ENCODE results near the gene GPR132. TPM values are rescaled to one million over a fixed set of nuclear protein-coding genes. Genes with fewer than 3 reads are reported as not detected.

Gene GPR132
- total and polyA plus RNA-seq, 2 donors (not counting 1 experiment from before 2014, with no cell fraction given): 38.6 to 54.5 TPM

DNA sequence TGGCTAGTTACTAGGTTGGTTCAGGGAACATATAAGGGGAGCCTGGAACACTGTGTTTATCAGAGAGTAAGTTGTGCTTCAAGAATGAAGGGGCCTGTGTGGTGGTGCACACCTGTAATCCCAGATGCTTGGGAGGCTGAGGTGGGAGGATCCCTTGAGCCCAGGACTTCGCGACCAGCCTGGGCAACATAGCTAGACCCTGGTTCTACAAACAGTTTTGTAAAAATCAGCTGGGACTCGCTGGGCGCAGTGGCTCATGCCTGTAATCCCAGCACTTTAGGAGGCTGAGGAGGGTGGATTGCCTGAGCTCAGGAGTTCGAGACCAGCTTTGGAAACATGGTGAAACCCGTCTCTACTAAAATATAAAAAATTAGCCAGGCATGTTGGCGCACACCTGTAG lies 42.1 kb upstream of the GPR132 start:
- Histone ChIP-seq H3K9ac (ENCODE audit: low read length) (no peak overlapping the region), H2AFZ (ENCODE audit: insufficient read depth, low read depth, low read length, poor library complexity, severe bottlenecking) (no peak overlapping the region), H3K79me2 (ENCODE audit: control insufficient read depth, insufficient read depth, low read length) (no peaks in the 10 kb centered on the region), H3K9me3 (ENCODE audit: control extremely low read depth in 1 of 3, control insufficient read depth in 2 of 3, insufficient read depth in 1 of 3, low read length in 2 of 3) (no peaks in the 10 kb centered on the region), H3K27me3 (replicated peaks in 1 of 4; ENCODE audit: control extremely low read depth in 1 of 4, control insufficient read depth in 3 of 4, insufficient read depth in 4 of 4, low read length in 3 of 4) (peaks cover 0 to 10% (median 7%) of the 10 kb centered on the region in 4 experiments), H3K4me2 (replicated peaks; ENCODE audit: low read depth, low read length, poor library complexity, severe bottlenecking) (no peak overlapping the region), H3K4me3 (ENCODE audit: control extremely low read depth in 1 of 5, extremely low read depth in 1 of 5, insufficient read depth in 1 of 5, low read depth in 2 of 5, low read length in 4 of 5) (no peak overlapping the region), H3K4me1 (ENCODE audit: control insufficient read depth in 2 of 2, insufficient read depth in 2 of 2, low read length in 2 of 2) (no peaks in the 10 kb centered on the region), H3K36me3 (replicated peaks in 1 of 2; ENCODE audit: control extremely low read depth in 1 of 2, control insufficient read depth in 1 of 2, extremely low read depth in 1 of 2, insufficient read depth in 2 of 2, low read length in 1 of 2) (no peaks in the 10 kb centered on the region), H4K20me1 (ENCODE audit: control insufficient read depth, insufficient read depth, low read length, poor library complexity, severe bottlenecking) (no peaks in the 10 kb centered on the region), H3K27ac (ENCODE audit: low read length in 2 of 2) (no peak overlapping the region)
- DNase-seq (no peak), ATAC-seq (ENCODE audit: low read depth) (no peak)
- peaks cover 44% of the 10 kb centered on the region for H3K27me3 Mint-ChIP-seq
- H3K4me3 Mint-ChIP-seq: no peak overlapping the region
- H3K9me3 Mint-ChIP-seq (ENCODE audit: insufficient read depth): no peaks in the 10 kb centered on the region
- POLR2A ChIA-PET: interaction anchor here (0.7 kb wide), 1 partner anchor 390 kb away, joined by 4 read pairs; no protein-coding TSS in a partner anchor
- WGBS (ENCODE audit: insufficient coverage): 98% methylated on average over 4 of the region's 7 CpGs
- intact Hi-C loops (cut with micrococcal nuclease): no loop called here
- H3K4me1 Mint-ChIP-seq: peaks cover 2% of the 10 kb centered on the region
- TF ChIP-seq EZH2 (IDR thresholded peaks at IDR 0.05; ENCODE audit: borderline replicate concordance, insufficient read depth, low read depth, low read length, poor library complexity, severe bottlenecking): no peak
- TF ChIP-seq, protein P1, sequence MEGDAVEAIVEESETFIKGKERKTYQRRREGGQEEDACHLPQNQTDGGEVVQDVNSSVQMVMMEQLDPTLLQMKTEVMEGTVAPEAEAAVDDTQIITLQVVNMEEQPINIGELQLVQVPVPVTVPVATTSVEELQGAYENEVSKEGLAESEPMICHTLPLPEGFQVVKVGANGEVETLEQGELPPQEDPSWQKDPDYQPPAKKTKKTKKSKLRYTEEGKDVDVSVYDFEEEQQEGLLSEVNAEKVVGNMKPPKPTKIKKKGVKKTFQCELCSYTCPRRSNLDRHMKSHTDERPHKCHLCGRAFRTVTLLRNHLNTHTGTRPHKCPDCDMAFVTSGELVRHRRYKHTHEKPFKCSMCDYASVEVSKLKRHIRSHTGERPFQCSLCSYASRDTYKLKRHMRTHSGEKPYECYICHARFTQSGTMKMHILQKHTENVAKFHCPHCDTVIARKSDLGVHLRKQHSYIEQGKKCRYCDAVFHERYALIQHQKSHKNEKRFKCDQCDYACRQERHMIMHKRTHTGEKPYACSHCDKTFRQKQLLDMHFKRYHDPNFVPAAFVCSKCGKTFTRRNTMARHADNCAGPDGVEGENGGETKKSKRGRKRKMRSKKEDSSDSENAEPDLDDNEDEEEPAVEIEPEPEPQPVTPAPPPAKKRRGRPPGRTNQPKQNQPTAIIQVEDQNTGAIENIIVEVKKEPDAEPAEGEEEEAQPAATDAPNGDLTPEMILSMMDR (IDR thresholded peaks at IDR 0.05): no peak
- CTCF ChIA-PET: interaction anchor here (0.7 kb wide), 1 partner anchor 16 kb away, joined by 5 read pairs; no protein-coding TSS in a partner anchor
- H3K27ac Mint-ChIP-seq: no peak overlapping the region

DNA sequence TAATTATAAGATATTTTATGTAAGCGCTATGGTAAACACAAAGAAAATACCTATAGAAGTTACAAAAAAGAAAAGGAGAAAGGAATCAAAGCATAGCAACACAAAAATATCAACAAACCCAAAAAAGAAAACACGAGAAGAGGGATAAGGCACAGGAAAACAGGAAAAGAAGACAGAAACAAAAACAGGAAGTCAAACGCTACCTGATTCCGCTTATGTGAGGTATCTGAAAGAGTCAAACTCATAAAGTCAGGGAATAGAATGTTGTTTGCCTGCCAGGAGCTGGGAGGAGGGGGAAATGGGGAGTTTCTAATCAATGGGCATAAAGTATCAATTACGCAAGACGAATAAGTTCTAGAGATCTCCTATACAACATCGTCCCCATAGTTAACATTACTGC lies 39.9 kb upstream of the GPR132 start:
- Histone ChIP-seq H3K4me2 (replicated peaks; ENCODE audit: low read depth, low read length, poor library complexity, severe bottlenecking) (no peak overlapping the region), H3K27ac (ENCODE audit: low read length in 2 of 2) (no peak overlapping the region), H3K9ac (ENCODE audit: low read length) (no peak overlapping the region), H3K4me1 (ENCODE audit: control insufficient read depth in 2 of 2, insufficient read depth in 2 of 2, low read length in 2 of 2) (no peaks in the 10 kb centered on the region), H3K9me3 (ENCODE audit: control extremely low read depth in 1 of 3, control insufficient read depth in 2 of 3, insufficient read depth in 1 of 3, low read length in 2 of 3) (peaks cover 0 to 4% (median 0%) of the 10 kb centered on the region in 3 donors), H3K79me2 (ENCODE audit: control insufficient read depth, insufficient read depth, low read length) (no peaks in the 10 kb centered on the region), H2AFZ (ENCODE audit: insufficient read depth, low read depth, low read length, poor library complexity, severe bottlenecking) (no peak overlapping the region), H3K36me3 (replicated peaks in 1 of 2; ENCODE audit: control extremely low read depth in 1 of 2, control insufficient read depth in 1 of 2, extremely low read depth in 1 of 2, insufficient read depth in 2 of 2, low read length in 1 of 2) (no peaks in the 10 kb centered on the region), H3K27me3 (replicated peaks in 1 of 4; ENCODE audit: control extremely low read depth in 1 of 4, control insufficient read depth in 3 of 4, insufficient read depth in 4 of 4, low read length in 3 of 4) (peaks cover 0 to 16% (median 8%) of the 10 kb centered on the region in 4 experiments), H4K20me1 (ENCODE audit: control insufficient read depth, insufficient read depth, low read length, poor library complexity, severe bottlenecking) (no peaks in the 10 kb centered on the region), H3K4me3 (ENCODE audit: control extremely low read depth in 1 of 5, extremely low read depth in 1 of 5, insufficient read depth in 1 of 5, low read depth in 2 of 5, low read length in 4 of 5) (no peak overlapping the region)
- POLR2A ChIA-PET: no interaction called here
- WGBS (ENCODE audit: insufficient coverage): 30% methylated on average over 2 of the region's 7 CpGs
- no peaks in the 10 kb centered on the region for H3K9me3 Mint-ChIP-seq (ENCODE audit: insufficient read depth)
- ATAC-seq (ENCODE audit: low read depth): no peak
- intact Hi-C loops (cut with micrococcal nuclease): no loop called here
- TF ChIP-seq EZH2 (IDR thresholded peaks at IDR 0.05; ENCODE audit: borderline replicate concordance, insufficient read depth, low read depth, low read length, poor library complexity, severe bottlenecking): no peak
- TF ChIP-seq, protein P1 (IDR thresholded peaks at IDR 0.05): no peak
- H3K27me3 Mint-ChIP-seq: peaks cover 54% of the 10 kb centered on the region
- no peak overlapping the region for H3K27ac Mint-ChIP-seq
- no peak overlapping the region for H3K4me3 Mint-ChIP-seq
- CTCF ChIA-PET: interaction anchor here (2.4 kb wide), 1 partner anchor 16 kb away, joined by 6 read pairs; no protein-coding TSS in a partner anchor
- peaks cover 4% of the 10 kb centered on the region for H3K4me1 Mint-ChIP-seq
- DNase-seq: no peak
